HCT116 (cell line): ENCODE data around the gene GSK3A. TPM values are rescaled to one million over a fixed set of nuclear protein-coding genes. Genes with fewer than 3 reads are reported as not detected.

Experiments used
- ATAC-seq: fragments of 200-7000 bp; cut with Tn5 transposase; 2 replicates; pipeline ENCODE4 v1.9.1; 2020; ENCODE audit warnings: mild to moderate bottlenecking, moderate library complexity
- BruUV-seq: library from RNA; stranded (reverse); fragments of 400-500 nt; replicated peaks from 2 replicates; lab custom pipeline; 2021; lab: Mats Ljungman, UMichigan
- CTCF ChIA-PET: fragments of 300-600 bp; sonication (Branson Sonifier 250); formaldehyde crosslinking; loops from one replicate; lab custom pipeline; 2021; ENCODE audit warnings: antibody characterized with exemption; lab: Charles Lee
- POLR2A ChIA-PET: fragments of 300-600, 350-600 bp; sonication (Branson Sonifier 250); formaldehyde crosslinking; loops from one replicate; lab custom pipeline; 2021; ENCODE audit warnings: antibody characterized with exemption; lab: Charles Lee
- RAD21 ChIA-PET, 2 experiments: fragments of 300-600 bp; sonication (Branson Sonifier 250); formaldehyde crosslinking; loops; one replicate each; lab custom pipeline; 2023; ENCODE audit warnings: low total read pairs in 2 of 2; ENCODE audit not compliant: uncharacterized antibody in 2 of 2, unreplicated experiment in 2 of 2, low non-redundant PET in 1 of 2; lab: Charles Lee
- DNase-seq: peaks from one replicate; pipeline ENCODE4 v3.0.0-alpha.2; 2010; ENCODE audit warnings: low read depth, low spot score
- H2AFZ ChIP-seq: fragments of 200-600 bp; shearing (Covaris generic), sonication (generic); 2 replicates; pipeline ENCODE4 v1.6.1; 2017; ENCODE audit warnings: low read depth, mixed run types, mixed read lengths, antibody characterized with exemption, low read length; ENCODE audit not compliant: poor library complexity, severe bottlenecking
- H3K27ac ChIP-seq: 2 replicates; pipeline ENCODE4 v1.5.1; 2012; ENCODE audit warnings: low read depth, low read length
- H3K27me3 ChIP-seq: fragments of 200-600 bp; sonication (generic); 2 replicates; pipeline ENCODE4 v1.6.1; 2016; ENCODE audit warnings: mixed run types, low read length, mixed read lengths; ENCODE audit not compliant: insufficient read depth
- H3K36me3 ChIP-seq, 2 experiments: fragments of 200-500 bp in 1 of 2; fragments of 200-600 bp in 1 of 2; sonication (Bioruptor generic) in 1 of 2; sonication (generic) in 1 of 2; 2 replicates each; pipeline versions ENCODE4 v1.5.1 to v1.6.1; 2014 to 2016; ENCODE audit warnings: low read length in 2 of 2, inconsistent platforms in 1 of 2, mixed read lengths in 1 of 2, mixed run types in 1 of 2; ENCODE audit not compliant: insufficient read depth in 2 of 2, control insufficient read depth in 1 of 2
- H3K4me1 ChIP-seq, 2 experiments: fragments of 200-600 bp in 1 of 2; sonication (generic) in 1 of 2; 2 replicates each; pipeline versions ENCODE4 v1.5.1 to v1.6.1; 2012 to 2017; ENCODE audit warnings: low read length in 2 of 2, inconsistent platforms in 1 of 2, mild to moderate bottlenecking in 1 of 2, mixed read lengths in 1 of 2, mixed run types in 1 of 2, moderate library complexity in 1 of 2; ENCODE audit not compliant: insufficient read depth in 2 of 2, control insufficient read depth in 1 of 2
- H3K4me2 ChIP-seq: fragments of 200-600 bp; sonication (generic); 2 replicates; pipeline ENCODE4 v1.6.1; 2017; ENCODE audit warnings: mixed run types, low read length, mixed read lengths
- H3K4me3 ChIP-seq, 2 experiments: fragments of 200-600 bp in 1 of 2; sonication (generic) in 1 of 2; replicated peaks in 1 of 2; 2 replicates each; pipeline ENCODE4 v1.5.1; 2011 to 2016; ENCODE audit warnings: low read length in 2 of 2, control low read depth in 1 of 2, low read depth in 1 of 2, mild to moderate bottlenecking in 1 of 2, mixed read lengths in 1 of 2, mixed run types in 1 of 2
- H3K79me2 ChIP-seq: fragments of 200-600 bp; sonication (generic); 2 replicates; pipeline ENCODE4 v1.6.1; 2017; ENCODE audit warnings: mild to moderate bottlenecking, mixed run types, low read length, moderate library complexity, mixed read lengths; ENCODE audit not compliant: insufficient read depth
- H3K9ac ChIP-seq: fragments of 200-600 bp; sonication (generic); 2 replicates; pipeline ENCODE4 v1.6.1; 2016; ENCODE audit warnings: low read length, mixed read lengths
- H3K9me2 ChIP-seq: fragments of 200-600 bp; sonication (generic), shearing (Covaris generic); 2 replicates; pipeline ENCODE4 v1.6.1; 2017; ENCODE audit warnings: mixed run types, mild to moderate bottlenecking, moderate library complexity; ENCODE audit not compliant: insufficient read depth
- H3K9me3 ChIP-seq, 2 experiments: fragments of 200-500 bp in 1 of 2; fragments of 200-600 bp in 1 of 2; sonication (Bioruptor generic) in 1 of 2; sonication (generic) in 1 of 2; 2 replicates each; pipeline ENCODE4 v1.6.1; 2014 to 2017; ENCODE audit warnings: low read length in 2 of 2, mixed read lengths in 2 of 2, inconsistent platforms in 1 of 2, low read depth in 1 of 2, mild to moderate bottlenecking in 1 of 2, mixed run types in 1 of 2, moderate library complexity in 1 of 2; ENCODE audit not compliant: control insufficient read depth in 1 of 2, insufficient read depth in 1 of 2
- H4K20me1 ChIP-seq: fragments of 200-600 bp; sonication (generic), shearing (Covaris generic); 2 replicates; pipeline ENCODE4 v1.6.1; 2017; ENCODE audit warnings: mixed run types, mild to moderate bottlenecking, moderate library complexity; ENCODE audit not compliant: insufficient read depth
- CBX3 ChIP-seq: IDR thresholded peaks from 2 replicates; pipeline ENCODE4 v1.6.1; 2012; ENCODE audit warnings: low read depth
- CEBPB ChIP-seq: IDR thresholded peaks from 2 replicates; pipeline ENCODE4 v1.6.1; 2012; ENCODE audit warnings: low read depth
- EGR1 ChIP-seq: IDR thresholded peaks from 2 replicates; pipeline ENCODE4 v1.6.1; 2012; ENCODE audit warnings: low read depth
- ELF1 ChIP-seq: IDR thresholded peaks from 2 replicates; pipeline ENCODE4 v1.6.1; 2012; ENCODE audit warnings: low read depth, borderline replicate concordance
- EZH2 ChIP-seq: fragments of 200-600 bp; sonication (generic); IDR thresholded peaks from 2 replicates; pipeline ENCODE4 v1.6.1; 2017; ENCODE audit warnings: antibody characterized with exemption, mixed run types
- EZH2phosphoT487 ChIP-seq: fragments of 200-600 bp; IDR thresholded peaks from 2 replicates; pipeline ENCODE4 v1.6.1; 2018; ENCODE audit warnings: antibody characterized with exemption, borderline replicate concordance
- JUND ChIP-seq: IDR thresholded peaks from 2 replicates; pipeline ENCODE4 v1.6.1; 2012
- POLR2AphosphoS5 ChIP-seq: IDR thresholded peaks from 2 replicates; pipeline ENCODE4 v1.6.1; 2011; ENCODE audit warnings: mild to moderate bottlenecking, low read depth, low read length, moderate library complexity
- RAD21 ChIP-seq: IDR thresholded peaks from 2 replicates; pipeline ENCODE4 v1.6.1; 2012; ENCODE audit warnings: low read depth, mild to moderate bottlenecking
- SP1 ChIP-seq: IDR thresholded peaks from 2 replicates; pipeline ENCODE4 v1.6.1; 2012; ENCODE audit warnings: low read depth
- SRF ChIP-seq: IDR thresholded peaks from 2 replicates; pipeline ENCODE4 v1.6.1; 2012; ENCODE audit warnings: low read depth
- TCF7L2 ChIP-seq: IDR thresholded peaks from 2 replicates; pipeline ENCODE4 v1.7.0; 2011; ENCODE audit warnings: borderline replicate concordance, inconsistent platforms; ENCODE audit not compliant: insufficient read depth, insufficient read length; ENCODE audit errors: extremely low read depth
- ZFX ChIP-seq: fragments of 450-650 bp; IDR thresholded peaks from 2 replicates; pipeline ENCODE4 v1.6.1; 2017
- ZNF274 ChIP-seq: fragments of 200-500 bp; sonication (Bioruptor generic); IDR thresholded peaks from 2 replicates; pipeline ENCODE4 v1.6.1; 2014; ENCODE audit warnings: mild to moderate bottlenecking, low read depth, low read length, inconsistent platforms
- intact Hi-C: fragments of 100-400 bp; cut with micrococcal nuclease; formaldehyde crosslinking; loops from 2 replicates; pipeline ENCODE4 v1.10.0; 2022
- total RNA-seq: library from RNA; stranded (reverse); gene quantifications from one replicate; pipeline ENCODE4 v1.2.1, GENCODE V29; 2021; ENCODE audit not compliant: unreplicated experiment
- TF ChIP-seq, protein P1 (sequence below): IDR thresholded peaks from 2 replicates; pipeline ENCODE4 v1.6.1; 2011; ENCODE audit warnings: mild to moderate bottlenecking, low read length, moderate library complexity; ENCODE audit not compliant: insufficient replicate concordance; ENCODE audit errors: extremely low read depth
- TF ChIP-seq, protein P2 (sequence below): IDR thresholded peaks from 2 replicates; pipeline ENCODE4 v1.6.1; 2012; ENCODE audit warnings: low read depth
- TF ChIP-seq, protein P3 (sequence below): IDR thresholded peaks from 2 replicates; pipeline ENCODE4 v1.6.1; 2012

GSK3A gene
- total RNA-seq, 1 experiment from 2014 or later = 57.2 TPM

DNA sequence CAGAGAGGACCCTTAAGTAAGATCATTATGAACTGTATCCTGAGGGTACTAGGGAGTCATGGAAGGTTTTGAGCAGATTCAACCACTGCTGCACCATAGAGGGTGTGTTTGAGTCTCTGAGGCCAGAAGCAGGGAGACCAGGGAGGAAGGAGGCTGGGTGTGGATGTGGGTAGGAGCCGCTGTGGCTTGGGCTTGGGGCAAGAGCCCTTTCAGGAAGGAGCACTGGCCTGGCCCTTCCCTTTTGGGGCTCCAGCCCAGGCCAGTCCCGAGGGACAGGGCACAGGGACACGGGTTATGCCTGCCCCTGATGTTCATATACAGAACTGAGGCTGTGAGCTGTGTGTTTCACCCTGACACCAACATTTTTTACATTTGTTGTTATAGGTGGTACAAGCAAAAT, 33.9 kb upstream of the GSK3A start (continued):
- TF ChIP-seq, protein P1, sequence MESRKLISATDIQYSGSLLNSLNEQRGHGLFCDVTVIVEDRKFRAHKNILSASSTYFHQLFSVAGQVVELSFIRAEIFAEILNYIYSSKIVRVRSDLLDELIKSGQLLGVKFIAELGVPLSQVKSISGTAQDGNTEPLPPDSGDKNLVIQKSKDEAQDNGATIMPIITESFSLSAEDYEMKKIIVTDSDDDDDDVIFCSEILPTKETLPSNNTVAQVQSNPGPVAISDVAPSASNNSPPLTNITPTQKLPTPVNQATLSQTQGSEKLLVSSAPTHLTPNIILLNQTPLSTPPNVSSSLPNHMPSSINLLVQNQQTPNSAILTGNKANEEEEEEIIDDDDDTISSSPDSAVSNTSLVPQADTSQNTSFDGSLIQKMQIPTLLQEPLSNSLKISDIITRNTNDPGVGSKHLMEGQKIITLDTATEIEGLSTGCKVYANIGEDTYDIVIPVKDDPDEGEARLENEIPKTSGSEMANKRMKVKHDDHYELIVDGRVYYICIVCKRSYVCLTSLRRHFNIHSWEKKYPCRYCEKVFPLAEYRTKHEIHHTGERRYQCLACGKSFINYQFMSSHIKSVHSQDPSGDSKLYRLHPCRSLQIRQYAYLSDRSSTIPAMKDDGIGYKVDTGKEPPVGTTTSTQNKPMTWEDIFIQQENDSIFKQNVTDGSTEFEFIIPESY = no peak
- TF ChIP-seq JUND (no peak), SP1 (no peak), EZH2phosphoT487 (no peak), SRF (no peak), CBX3 (no peak)
- TF ChIP-seq, protein P2, sequence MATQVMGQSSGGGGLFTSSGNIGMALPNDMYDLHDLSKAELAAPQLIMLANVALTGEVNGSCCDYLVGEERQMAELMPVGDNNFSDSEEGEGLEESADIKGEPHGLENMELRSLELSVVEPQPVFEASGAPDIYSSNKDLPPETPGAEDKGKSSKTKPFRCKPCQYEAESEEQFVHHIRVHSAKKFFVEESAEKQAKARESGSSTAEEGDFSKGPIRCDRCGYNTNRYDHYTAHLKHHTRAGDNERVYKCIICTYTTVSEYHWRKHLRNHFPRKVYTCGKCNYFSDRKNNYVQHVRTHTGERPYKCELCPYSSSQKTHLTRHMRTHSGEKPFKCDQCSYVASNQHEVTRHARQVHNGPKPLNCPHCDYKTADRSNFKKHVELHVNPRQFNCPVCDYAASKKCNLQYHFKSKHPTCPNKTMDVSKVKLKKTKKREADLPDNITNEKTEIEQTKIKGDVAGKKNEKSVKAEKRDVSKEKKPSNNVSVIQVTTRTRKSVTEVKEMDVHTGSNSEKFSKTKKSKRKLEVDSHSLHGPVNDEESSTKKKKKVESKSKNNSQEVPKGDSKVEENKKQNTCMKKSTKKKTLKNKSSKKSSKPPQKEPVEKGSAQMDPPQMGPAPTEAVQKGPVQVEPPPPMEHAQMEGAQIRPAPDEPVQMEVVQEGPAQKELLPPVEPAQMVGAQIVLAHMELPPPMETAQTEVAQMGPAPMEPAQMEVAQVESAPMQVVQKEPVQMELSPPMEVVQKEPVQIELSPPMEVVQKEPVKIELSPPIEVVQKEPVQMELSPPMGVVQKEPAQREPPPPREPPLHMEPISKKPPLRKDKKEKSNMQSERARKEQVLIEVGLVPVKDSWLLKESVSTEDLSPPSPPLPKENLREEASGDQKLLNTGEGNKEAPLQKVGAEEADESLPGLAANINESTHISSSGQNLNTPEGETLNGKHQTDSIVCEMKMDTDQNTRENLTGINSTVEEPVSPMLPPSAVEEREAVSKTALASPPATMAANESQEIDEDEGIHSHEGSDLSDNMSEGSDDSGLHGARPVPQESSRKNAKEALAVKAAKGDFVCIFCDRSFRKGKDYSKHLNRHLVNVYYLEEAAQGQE = no peak
- TF ChIP-seq, protein P3, sequence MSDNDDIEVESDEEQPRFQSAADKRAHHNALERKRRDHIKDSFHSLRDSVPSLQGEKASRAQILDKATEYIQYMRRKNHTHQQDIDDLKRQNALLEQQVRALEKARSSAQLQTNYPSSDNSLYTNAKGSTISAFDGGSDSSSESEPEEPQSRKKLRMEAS = no peak
- TF ChIP-seq, all 23 proteins: peak for 0

DNA sequence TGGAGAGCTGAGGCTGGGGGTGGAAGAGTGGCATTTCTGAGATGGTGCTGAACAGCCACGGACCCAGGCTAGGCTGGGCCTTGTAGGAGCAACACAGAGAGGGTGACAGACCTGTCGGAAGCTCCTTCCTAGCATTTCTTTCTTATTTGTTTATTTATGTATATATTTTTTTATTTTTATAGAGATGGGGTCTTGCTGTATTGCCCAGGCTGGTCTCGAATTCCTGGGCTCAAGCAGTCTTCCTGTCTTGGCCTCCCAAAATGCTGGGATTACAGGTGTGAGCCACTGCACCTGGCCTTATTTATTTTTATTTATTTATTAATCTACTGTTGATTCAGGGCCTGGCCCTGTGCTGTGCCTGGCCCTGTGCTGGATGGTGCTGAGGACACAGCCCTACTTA, 33.1 kb upstream of the GSK3A start:
- Histone ChIP-seq H3K4me3 (no peak overlapping the region), H3K9me3 (no peaks in the 10 kb centered on the region), H2AFZ (no peak overlapping the region), H3K4me2 (no peak overlapping the region), H3K36me3 (peaks cover 3 to 5% of the 10 kb centered on the region in 2 experiments; a peak in 2 of 4 replicates), H3K4me1 (peaks cover 28 to 38% of the 10 kb centered on the region in 2 experiments), H3K27me3 (no peaks in the 10 kb centered on the region), H4K20me1 (no peaks in the 10 kb centered on the region), H3K9ac (no peak overlapping the region), H3K9me2 (no peaks in the 10 kb centered on the region), H3K79me2 (peaks cover 6% of the 10 kb centered on the region), H3K27ac (no peak overlapping the region)
- DNase-seq (no peak), ATAC-seq (no peak)
- intact Hi-C loops = no loop called here
- ChIA-PET RAD21 (no interaction called here), CTCF (no interaction called here), POLR2A (interaction anchor here (1.1 kb wide), 1 partner anchor 17 kb away, joined by 3 read pairs; no protein-coding TSS in a partner anchor)
- BruUV-seq = no TSS peak
- no peak for TF ChIP-seq RAD21
- no peak for TF ChIP-seq ZFX
- no peak for TF ChIP-seq EGR1
- TF ChIP-seq EZH2phosphoT487 = no peak
- no peak for TF ChIP-seq ZNF274
- TF ChIP-seq SP1 = no peak
- TF ChIP-seq POLR2AphosphoS5 = no peak
- TF ChIP-seq SRF = no peak
- TF ChIP-seq, protein P3 = no peak
- no peak for TF ChIP-seq CBX3
- TF ChIP-seq CEBPB = no peak
- TF ChIP-seq EZH2 = no peak
- TF ChIP-seq ELF1 = no peak
- no peak for TF ChIP-seq TCF7L2
